ENCODE data around the gene ACTR2.

- TF ChIP-seq CTCF (IDR thresholded peaks at IDR 0.05) (no peak), POLR2A (IDR thresholded peaks at IDR 0.05) (no peak), POLR2AphosphoS5 (IDR thresholded peaks at IDR 0.05) (no peak)
Measured at GRCh38 chr2:65314801-65315441, 87.3 kb downstream of the ACTR2 start.
